ENCODE measurements around the gene ZSCAN32. TPM values are rescaled to one million over a fixed set of nuclear protein-coding genes. Genes with fewer than 3 reads are reported as not detected.

ZSCAN32 gene
- total and polyA plus RNA-seq, 8 donors, result 2.6 to 11.7 (median 7.9) TPM

- no peak for DNase-seq
- TF ChIP-seq POLR2A (IDR thresholded peaks at IDR 0.05) (no peak), CTCF (IDR thresholded peaks at IDR 0.05) (no peak)
- Histone ChIP-seq H3K27me3 (no peaks in the 10 kb centered on the region), H3K27ac (no peak overlapping the region), H3K9me3 (peaks cover 52 to 82% (median 69%) of the 10 kb centered on the region in 4 donors), H3K36me3 (peaks cover 61 to 91% (median 89%) of the 10 kb centered on the region in 4 donors), H3K4me3 (no peak overlapping the region), H3K4me1 (no peaks in the 10 kb centered on the region)
- WGBS, 5 donors, result 92 to 95% (median 94%) methylated on average over 6 of the region's 6 CpGs
- intact Hi-C loops (cut with DNase I; ENCODE audit: low total_unique reads), result no loop called here
Observed at GRCh38 chr16:3388325-3388724, 12.5 kb downstream of the ZSCAN32 start.

DNA sequence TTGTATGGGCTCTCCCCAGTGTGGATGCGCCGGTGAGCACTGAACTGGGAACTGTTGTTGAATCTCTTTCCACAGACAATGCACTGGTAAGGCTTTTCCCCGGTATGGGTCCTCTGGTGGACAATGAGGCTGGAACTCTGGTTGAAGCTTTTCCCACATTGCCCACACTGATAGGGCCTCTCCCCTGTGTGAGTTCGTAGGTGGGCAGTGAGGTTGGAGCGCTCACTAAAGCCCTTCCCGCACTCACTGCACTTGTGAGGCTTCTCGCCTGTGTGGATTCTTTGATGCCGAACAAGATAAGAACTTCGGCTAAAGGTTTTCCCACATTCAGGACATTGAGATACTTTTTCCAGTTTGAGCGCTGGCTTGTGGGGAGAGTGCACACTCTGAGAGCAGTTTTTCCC, 17.8 kb downstream of the ZSCAN32 start:
- DNase-seq, result no peak
- peaks cover 19 to 89% (median 40%) of the 10 kb centered on the region in 4 donors for H3K9me3 ChIP-seq
- WGBS, 5 donors, result 97 to 99% (median 98%) methylated on average over 10 of the region's 10 CpGs
- H3K27ac ChIP-seq, result no peak overlapping the region
- no peaks in the 10 kb centered on the region for H3K27me3 ChIP-seq
- intact Hi-C loops (cut with DNase I; ENCODE audit: low total_unique reads), result no loop called here
- no peak for TF ChIP-seq CTCF (IDR thresholded peaks at IDR 0.05)
- no peak for TF ChIP-seq POLR2A (IDR thresholded peaks at IDR 0.05)
- TF ChIP-seq POLR2AphosphoS5 (IDR thresholded peaks at IDR 0.05), result no peak
- TF ChIP-seq EP300 (IDR thresholded peaks at IDR 0.05), result no peak
- H3K36me3 ChIP-seq, result peaks cover 39 to 90% (median 61%) of the 10 kb centered on the region in 4 donors
- H3K4me1 ChIP-seq, result no peaks in the 10 kb centered on the region
- H3K4me3 ChIP-seq, result no peak overlapping the region

DNA sequence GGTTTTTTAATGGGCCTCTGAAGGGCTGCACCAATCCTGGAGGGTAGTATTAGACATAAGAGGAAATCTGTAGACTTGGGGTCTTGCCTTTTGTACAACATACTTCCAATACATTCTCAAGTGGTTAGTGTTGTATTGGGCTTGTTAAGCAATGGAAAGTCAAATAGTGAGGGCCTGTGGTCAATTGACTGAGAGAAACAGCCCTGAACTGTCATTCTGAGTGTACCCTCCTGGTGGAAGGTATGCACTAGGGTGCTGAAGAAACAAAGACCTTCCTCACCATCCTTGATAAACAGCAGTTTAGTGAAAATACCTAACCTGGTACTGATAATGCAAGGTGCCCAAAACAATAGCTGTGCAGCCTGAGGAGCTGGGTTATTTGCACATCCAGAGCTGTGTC, 22.9 kb downstream of the ZSCAN32 start:
- H3K4me1 ChIP-seq, result no peaks in the 10 kb centered on the region
- no peak overlapping the region for H3K27ac ChIP-seq
- H3K9me3 ChIP-seq, result peaks cover 0 to 96% (median 19%) of the 10 kb centered on the region in 4 donors
- no peak for TF ChIP-seq POLR2A (IDR thresholded peaks at IDR 0.05)
- TF ChIP-seq CTCF (IDR thresholded peaks at IDR 0.05), result no peak
- TF ChIP-seq EP300 (IDR thresholded peaks at IDR 0.05), result no peak
- no peak for TF ChIP-seq POLR2AphosphoS5 (IDR thresholded peaks at IDR 0.05)
- H3K36me3 ChIP-seq, result peaks cover 7 to 70% (median 19%) of the 10 kb centered on the region in 4 donors
- H3K4me3 ChIP-seq, result no peak overlapping the region
- intact Hi-C loops (cut with DNase I; ENCODE audit: low total_unique reads), result no loop called here
- no peak for DNase-seq
- no peaks in the 10 kb centered on the region for H3K27me3 ChIP-seq

DNA sequence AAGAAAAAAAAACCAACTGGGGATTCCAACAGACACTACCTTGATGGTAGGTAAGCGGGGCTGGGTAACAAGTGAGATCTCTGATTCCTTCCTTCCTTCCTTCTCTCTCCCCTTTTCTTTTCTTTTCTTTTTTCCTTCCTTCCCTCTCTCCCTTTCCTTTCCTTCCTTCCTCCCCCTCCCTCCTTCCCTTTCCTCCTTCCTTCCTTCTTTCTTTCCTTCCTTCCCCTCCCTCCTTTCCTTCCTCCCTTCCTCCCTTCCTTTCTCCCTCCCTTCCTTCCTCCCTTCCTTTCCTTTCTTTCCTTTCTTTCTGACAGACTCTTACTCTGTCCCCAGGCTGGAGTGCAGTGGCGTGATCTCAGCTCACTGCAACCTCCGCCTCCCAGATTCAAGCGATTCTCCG, 25.1 kb downstream of the ZSCAN32 start:
- Histone ChIP-seq H3K27me3 (no peaks in the 10 kb centered on the region), H3K27ac (no peak overlapping the region), H3K4me1 (no peaks in the 10 kb centered on the region), H3K4me3 (no peak overlapping the region), H3K36me3 (peaks cover 0 to 48% (median 0%) of the 10 kb centered on the region in 4 donors), H3K9me3 (peaks cover 0 to 74% (median 9%) of the 10 kb centered on the region in 4 donors)
- no peak for DNase-seq
- TF ChIP-seq CTCF (IDR thresholded peaks at IDR 0.05) (no peak), POLR2AphosphoS5 (IDR thresholded peaks at IDR 0.05) (no peak), EP300 (IDR thresholded peaks at IDR 0.05) (no peak), POLR2A (IDR thresholded peaks at IDR 0.05) (no peak)
- WGBS, 5 donors, result 89 to 97% (median 94%) methylated on average over 5 of the region's 5 CpGs
- intact Hi-C loops (cut with DNase I; ENCODE audit: low total_unique reads), result no loop called here
